Activated effector memory CD4-positive, alpha-beta T cell treated with Interleukin-2 at 50 U/mL for 16 hours (primary cell): ENCODE data around the gene SH3PXD2B.
"Not testable (repeated sequence)": the region's sequence is repeated elsewhere in the genome, so short reads cannot be mapped to it uniquely, and the experiment has no call there.

ENCODE experiments used
- DNase-seq: peaks from one replicate; pipeline ENCODE4 v3.0.0-alpha.2; 2020

Gene SH3PXD2B

DNA sequence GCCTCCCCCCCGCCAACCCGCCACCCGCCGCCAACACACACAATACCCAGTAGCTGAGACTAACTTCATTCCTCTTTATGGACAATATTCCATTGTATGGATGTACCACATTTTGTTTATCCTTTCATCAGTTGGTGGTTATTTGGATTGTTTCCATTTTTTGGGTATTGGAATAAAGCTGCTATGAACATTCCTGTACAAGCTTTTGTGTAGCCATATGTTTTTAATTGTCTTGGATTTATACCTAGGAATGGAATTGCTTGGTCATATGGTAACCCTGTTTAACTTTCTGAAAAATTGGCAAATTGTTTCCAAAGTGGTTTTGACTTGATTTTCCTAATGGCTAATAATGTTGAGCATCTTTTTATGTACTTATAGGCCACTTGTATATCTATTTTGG lies 165.9 kb downstream of the SH3PXD2B start:
- DNase-seq, result no peak

DNA sequence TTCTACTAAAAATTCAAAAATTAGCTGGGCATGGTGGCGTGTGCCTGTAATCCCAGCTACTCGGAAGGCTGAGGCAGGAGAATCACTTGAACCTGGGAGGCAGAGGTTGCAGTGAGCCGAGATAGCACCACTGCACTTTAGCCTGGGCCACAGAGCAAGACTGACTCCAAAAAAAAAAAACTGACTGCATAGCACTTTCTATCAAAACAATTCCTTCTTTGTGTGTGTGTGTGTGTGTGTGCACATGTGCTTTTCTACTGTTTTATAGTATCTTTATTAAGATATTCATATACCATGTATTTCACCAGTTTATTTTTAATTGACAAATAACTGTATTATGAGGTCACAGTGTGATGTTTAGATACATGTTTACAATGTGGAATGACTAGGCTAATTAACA lies 167.2 kb downstream of the SH3PXD2B start:
- not testable (repeated sequence) for DNase-seq

- no peak for DNase-seq
Measured at GRCh38 chr5:172285226-172286143, 168.8 kb downstream of the SH3PXD2B start.

GRCh38 chr5:172284611-172284980 lies 169.7 kb downstream of the SH3PXD2B start:
- DNase-seq, result no peak

- DNase-seq, result peak; percentile 69
Measured at GRCh38 chr5:172283862-172284610, 170.3 kb downstream of the SH3PXD2B start.

GRCh38 chr5:172283020-172283861 lies 171.1 kb downstream of the SH3PXD2B start, which contains the start of gene UBTD2:
Gene UBTD2 (minus strand): TSS chr5:172283764. CDS start chr5:172283665, 99 bp downstream.
- peak; percentile 68 for DNase-seq

GRCh38 chr5:172282272-172283019 lies 171.9 kb downstream of the SH3PXD2B start:
- no peak for DNase-seq

DNA sequence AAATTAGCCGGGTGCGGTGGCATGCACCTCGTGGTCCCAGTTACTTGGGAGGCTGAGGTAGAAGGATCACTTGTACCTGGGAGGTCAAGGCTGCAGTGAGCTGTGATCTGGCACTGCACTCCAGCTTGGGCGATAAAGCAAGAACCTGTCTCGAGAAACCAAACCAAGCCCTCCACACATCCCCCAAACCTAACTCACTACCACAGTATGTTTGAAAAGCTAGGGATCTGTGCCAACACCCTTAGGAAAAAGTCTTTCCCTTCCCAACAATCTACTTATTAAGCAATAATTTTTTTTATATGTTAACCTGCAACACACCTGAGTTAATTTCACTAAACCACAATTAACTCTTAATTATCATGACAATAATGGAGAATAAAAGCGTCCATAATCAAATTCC lies 173.0 kb downstream of the SH3PXD2B start:
- DNase-seq, result no peak

GRCh38 chr5:172280929-172281328 lies 173.4 kb downstream of the SH3PXD2B start:
- DNase-seq, result no peak

DNA sequence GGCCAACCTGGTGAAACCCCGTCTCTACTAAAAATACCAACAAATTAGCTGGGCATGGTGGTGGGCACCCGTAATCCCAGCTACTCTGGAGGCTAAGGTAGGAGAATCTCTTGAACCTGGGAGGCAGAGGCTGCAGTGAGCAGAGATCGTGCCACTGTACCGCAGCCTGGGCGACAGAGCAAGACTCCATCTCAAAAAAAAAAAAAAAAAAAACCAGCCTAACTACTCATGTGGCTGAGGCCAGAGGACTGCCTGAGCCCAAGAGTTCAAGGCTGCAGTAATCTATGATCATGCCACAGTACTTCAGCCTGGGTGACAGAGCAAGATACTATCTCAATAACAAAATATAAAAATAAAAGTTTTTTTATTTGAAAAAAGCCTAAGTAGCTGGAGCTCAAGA lies 174.0 kb downstream of the SH3PXD2B start:
- no peak for DNase-seq

DNA sequence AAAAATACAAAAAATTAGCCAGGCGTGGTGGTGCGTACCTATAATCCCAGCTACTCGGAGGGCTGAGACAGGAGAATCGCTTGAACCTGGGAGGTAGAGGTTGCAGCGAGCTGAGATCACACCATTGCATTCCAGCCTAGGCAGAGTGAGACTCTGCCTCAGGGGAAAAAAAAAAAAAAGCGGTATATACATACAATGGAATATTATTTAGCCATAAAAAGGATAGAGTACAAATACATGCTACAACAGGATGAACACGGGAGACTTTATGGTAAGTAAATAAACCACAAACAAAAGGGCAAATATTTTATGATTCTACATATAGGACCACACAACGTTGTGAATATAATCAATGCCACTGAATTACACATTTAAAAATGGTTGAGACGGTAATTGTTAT lies 176.0 kb downstream of the SH3PXD2B start:
- no peak for DNase-seq

- no peak for DNase-seq
Measured at GRCh38 chr5:172276214-172276613, 178.1 kb downstream of the SH3PXD2B start.
